Esophagus muscularis mucosa (tissue), 4 donors: ENCODE results near the gene ZNF512. TPM values are rescaled to one million over a fixed set of nuclear protein-coding genes. Genes with fewer than 3 reads are reported as not detected.

Source experiments
- DNase-seq: peaks from one replicate; pipeline ENCODE4 v3.0.0-alpha.2; 2017; ENCODE audit errors: extremely low spot score
- H3K27ac ChIP-seq, 4 donors: fragments of 200-600 bp; sonication (generic); replicated peaks in 1 of 4; 1 replicate in 3 of 4; 2 replicates in 1 of 4; pipeline ENCODE4 v1.5.1; 2016 to 2019; ENCODE audit warnings: mild to moderate bottlenecking in 1 of 4
- H3K27me3 ChIP-seq, 4 donors: fragments of 200-600 bp; sonication (generic); one replicate each; pipeline versions ENCODE4 v1.5.1 to v1.6.0; 2016 to 2019
- H3K36me3 ChIP-seq, 4 donors: fragments of 200-600 bp; sonication (generic); one replicate each; pipeline ENCODE4 v1.5.1; 2016 to 2019
- H3K4me1 ChIP-seq, 4 donors: fragments of 200-600 bp; sonication (generic); one replicate each; pipeline ENCODE4 v1.5.1; 2016 to 2019
- H3K4me3 ChIP-seq, 4 donors: fragments of 200-600 bp; sonication (generic); 1 replicate in 2 of 4; 2 replicates in 2 of 4; pipeline ENCODE4 v1.5.1; 2016 to 2019; ENCODE audit warnings: mild to moderate bottlenecking in 4 of 4, moderate library complexity in 1 of 4
- H3K9me3 ChIP-seq, 4 donors: fragments of 200-600 bp; sonication (generic); 1 replicate in 3 of 4; 2 replicates in 1 of 4; pipeline ENCODE4 v1.5.1; 2016 to 2019
- EP300 ChIP-seq: sonication (generic); formaldehyde crosslinking; IDR thresholded peaks from one replicate; pipeline ENCODE4 v1.6.1; 2017; ENCODE audit warnings: antibody characterized with exemption
- POLR2A ChIP-seq: fragments of 450-650 bp; IDR thresholded peaks from one replicate; pipeline ENCODE4 v1.6.1; 2017; ENCODE audit warnings: antibody characterized with exemption, moderate library complexity, mild to moderate bottlenecking, low read depth
- POLR2AphosphoS5 ChIP-seq, 2 donors: sonication (generic); formaldehyde crosslinking; IDR thresholded peaks; one replicate each; pipeline ENCODE4 v1.6.1; 2017; ENCODE audit warnings: antibody characterized with exemption in 2 of 2
- WGBS: methylation state at CpG from one replicate; pipeline ENCODE4 v1.1.5; 2018; 5-methylcytosine and 5-hydroxymethylcytosine counted together
- intact Hi-C: fragments of 100-400 bp; cut with DNase I; formaldehyde crosslinking; loops from one replicate; pipeline ENCODE4 v1.15.1; 2023
- total RNA-seq, 4 donors: library from RNA; depleted of rRNA; stranded (reverse); fragments of >200 nt; gene quantifications; one replicate each; pipeline versions ENCODE4 v1.1.0 to v1.2.1, GENCODE V29; 2016
- TF ChIP-seq, protein P1 (sequence below), 3 experiments: fragments of 200-600 bp in 2 of 3; fragments of 450-650 bp in 1 of 3; sonication (generic) in 2 of 3; IDR thresholded peaks; one replicate each; pipeline ENCODE4 v1.5.1; 2017 to 2019; ENCODE audit warnings: antibody characterized with exemption in 3 of 3, mild to moderate bottlenecking in 2 of 3, moderate library complexity in 1 of 3

The ZNF512 gene
- total RNA-seq, 4 donors from 2014 or later, result 29.5 to 39.3 (median 33.7) TPM

DNA sequence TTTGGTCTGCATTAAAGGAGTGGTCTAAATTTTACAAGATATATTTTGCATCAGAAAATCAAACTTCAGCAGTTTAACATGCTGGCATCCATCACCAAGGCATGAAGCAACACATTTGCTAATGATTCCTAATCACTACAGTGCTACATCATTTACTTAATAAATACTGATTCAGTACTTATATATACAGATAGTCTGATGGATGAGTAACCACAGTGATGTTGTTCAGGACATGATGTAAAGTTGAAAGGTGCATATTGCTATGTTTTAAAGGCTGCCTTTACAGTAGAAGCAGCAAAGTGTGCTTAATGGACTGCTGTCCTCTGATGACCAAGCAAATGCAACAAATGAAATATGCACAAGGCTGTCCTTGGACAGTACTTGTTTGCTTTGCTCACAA, 69.5 kb downstream of the ZNF512 start:
- no peak overlapping the region for H3K4me3 ChIP-seq
- TF ChIP-seq, protein P1, sequence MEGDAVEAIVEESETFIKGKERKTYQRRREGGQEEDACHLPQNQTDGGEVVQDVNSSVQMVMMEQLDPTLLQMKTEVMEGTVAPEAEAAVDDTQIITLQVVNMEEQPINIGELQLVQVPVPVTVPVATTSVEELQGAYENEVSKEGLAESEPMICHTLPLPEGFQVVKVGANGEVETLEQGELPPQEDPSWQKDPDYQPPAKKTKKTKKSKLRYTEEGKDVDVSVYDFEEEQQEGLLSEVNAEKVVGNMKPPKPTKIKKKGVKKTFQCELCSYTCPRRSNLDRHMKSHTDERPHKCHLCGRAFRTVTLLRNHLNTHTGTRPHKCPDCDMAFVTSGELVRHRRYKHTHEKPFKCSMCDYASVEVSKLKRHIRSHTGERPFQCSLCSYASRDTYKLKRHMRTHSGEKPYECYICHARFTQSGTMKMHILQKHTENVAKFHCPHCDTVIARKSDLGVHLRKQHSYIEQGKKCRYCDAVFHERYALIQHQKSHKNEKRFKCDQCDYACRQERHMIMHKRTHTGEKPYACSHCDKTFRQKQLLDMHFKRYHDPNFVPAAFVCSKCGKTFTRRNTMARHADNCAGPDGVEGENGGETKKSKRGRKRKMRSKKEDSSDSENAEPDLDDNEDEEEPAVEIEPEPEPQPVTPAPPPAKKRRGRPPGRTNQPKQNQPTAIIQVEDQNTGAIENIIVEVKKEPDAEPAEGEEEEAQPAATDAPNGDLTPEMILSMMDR (IDR thresholded peaks at IDR 0.05), result no peak
- TF ChIP-seq EP300 (no peak), POLR2AphosphoS5 (IDR thresholded peaks at IDR 0.05) (no peak), POLR2A (no peak)
- no peaks in the 10 kb centered on the region for H3K27me3 ChIP-seq
- DNase-seq, result no peak
- H3K4me1 ChIP-seq, result peaks cover 0 to 12% (median 5%) of the 10 kb centered on the region in 4 donors
- intact Hi-C loops, result no loop called here
- H3K36me3 ChIP-seq, result peaks cover 86 to 100% (median 98%) of the 10 kb centered on the region in 4 donors
- no peak overlapping the region for H3K27ac ChIP-seq
- H3K9me3 ChIP-seq, result no peaks in the 10 kb centered on the region

GRCh38 chr2:27652790-27653189, 69.9 kb downstream of the ZNF512 start:
- intact Hi-C loops, result no loop called here
- WGBS, result 93% methylated on average over 1 of the region's 1 CpG
- no peak for TF ChIP-seq POLR2AphosphoS5 (IDR thresholded peaks at IDR 0.05)
- TF ChIP-seq, protein P1 (IDR thresholded peaks at IDR 0.05), result no peak
- no peak for TF ChIP-seq POLR2A
- TF ChIP-seq EP300, result no peak
- no peak for DNase-seq
- peaks cover 0 to 12% (median 5%) of the 10 kb centered on the region in 4 donors for H3K4me1 ChIP-seq
- peaks cover 86 to 100% (median 98%) of the 10 kb centered on the region in 4 donors for H3K36me3 ChIP-seq
- H3K27ac ChIP-seq, result no peak overlapping the region
- no peaks in the 10 kb centered on the region for H3K27me3 ChIP-seq
- H3K4me3 ChIP-seq, result no peak overlapping the region
- no peaks in the 10 kb centered on the region for H3K9me3 ChIP-seq

- intact Hi-C loops, result no loop called here
- TF ChIP-seq, protein P1 (IDR thresholded peaks at IDR 0.05), result no peak
- TF ChIP-seq EP300 (no peak), POLR2A (no peak), POLR2AphosphoS5 (IDR thresholded peaks at IDR 0.05) (no peak)
- Histone ChIP-seq H3K4me3 (no peak overlapping the region), H3K9me3 (no peaks in the 10 kb centered on the region), H3K27ac (no peak overlapping the region), H3K36me3 (peaks cover 84 to 100% (median 95%) of the 10 kb centered on the region in 4 donors), H3K27me3 (no peaks in the 10 kb centered on the region), H3K4me1 (peaks cover 0 to 12% (median 5%) of the 10 kb centered on the region in 4 donors)
- 94% methylated on average over 2 of the region's 2 CpGs for WGBS
- no peak for DNase-seq
Observed at GRCh38 chr2:27653397-27653796, 70.6 kb downstream of the ZNF512 start.

DNA sequence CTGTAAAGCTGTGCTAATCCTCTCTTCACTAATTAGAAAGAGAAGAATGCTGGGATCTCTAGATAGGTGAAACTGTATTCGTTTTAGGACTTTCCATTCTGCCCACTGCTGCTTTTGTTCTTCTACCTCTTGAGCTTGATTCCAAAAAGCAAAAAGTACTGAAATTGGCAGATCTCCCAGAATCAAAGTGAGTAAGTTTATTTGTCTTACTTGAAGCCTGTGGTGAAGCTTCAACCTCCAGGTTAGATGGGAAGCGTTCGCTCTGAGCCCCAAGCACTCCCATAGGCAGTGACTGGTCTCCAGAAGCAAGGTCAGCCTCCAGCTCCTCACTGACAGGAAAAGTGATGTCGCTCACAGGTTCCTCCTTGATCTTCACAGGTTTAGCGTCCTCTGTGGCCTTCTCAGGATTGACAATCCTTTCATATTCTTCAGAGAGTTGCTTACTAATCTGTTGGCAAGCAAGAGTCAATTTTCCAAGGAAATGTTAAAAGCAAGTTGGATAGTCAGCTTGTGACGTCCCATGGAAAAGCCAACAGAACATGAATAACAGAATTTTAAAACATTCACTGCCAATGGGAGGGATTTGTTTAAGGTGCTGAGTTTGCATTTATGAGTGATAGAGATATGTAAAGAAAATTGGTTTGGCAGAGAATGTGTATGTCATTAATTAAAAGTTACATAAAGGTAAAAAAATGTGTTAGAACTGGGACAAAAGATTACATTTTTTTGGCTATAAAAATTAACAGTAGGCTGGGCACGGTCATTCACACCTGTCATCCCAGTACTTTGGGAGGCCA, 72.5 kb downstream of the ZNF512 start:
- intact Hi-C loops, result no loop called here
- H3K27me3 ChIP-seq, result no peaks in the 10 kb centered on the region
- WGBS, result 70% methylated on average over 7 of the region's 7 CpGs
- no peaks in the 10 kb centered on the region for H3K9me3 ChIP-seq
- no peak for DNase-seq
- TF ChIP-seq EP300 (no peak), POLR2A (no peak), POLR2AphosphoS5 (IDR thresholded peaks at IDR 0.05) (no peak)
- TF ChIP-seq, protein P1 (IDR thresholded peaks at IDR 0.05), result no peak
- H3K4me1 ChIP-seq, result peaks cover 0 to 26% (median 9%) of the 10 kb centered on the region in 4 donors
- no peak overlapping the region for H3K4me3 ChIP-seq
- peaks cover 67 to 98% (median 88%) of the 10 kb centered on the region in 4 donors for H3K36me3 ChIP-seq
- H3K27ac ChIP-seq, result no peak overlapping the region
